ENCODE data around the gene ATRN. TPM values are rescaled to one million over a fixed set of nuclear protein-coding genes. Genes with fewer than 3 reads are reported as not detected.

The ATRN gene
- total and polyA plus RNA-seq, 4 donors = 4.0 to 33.4 (median 16.4) TPM

DNA sequence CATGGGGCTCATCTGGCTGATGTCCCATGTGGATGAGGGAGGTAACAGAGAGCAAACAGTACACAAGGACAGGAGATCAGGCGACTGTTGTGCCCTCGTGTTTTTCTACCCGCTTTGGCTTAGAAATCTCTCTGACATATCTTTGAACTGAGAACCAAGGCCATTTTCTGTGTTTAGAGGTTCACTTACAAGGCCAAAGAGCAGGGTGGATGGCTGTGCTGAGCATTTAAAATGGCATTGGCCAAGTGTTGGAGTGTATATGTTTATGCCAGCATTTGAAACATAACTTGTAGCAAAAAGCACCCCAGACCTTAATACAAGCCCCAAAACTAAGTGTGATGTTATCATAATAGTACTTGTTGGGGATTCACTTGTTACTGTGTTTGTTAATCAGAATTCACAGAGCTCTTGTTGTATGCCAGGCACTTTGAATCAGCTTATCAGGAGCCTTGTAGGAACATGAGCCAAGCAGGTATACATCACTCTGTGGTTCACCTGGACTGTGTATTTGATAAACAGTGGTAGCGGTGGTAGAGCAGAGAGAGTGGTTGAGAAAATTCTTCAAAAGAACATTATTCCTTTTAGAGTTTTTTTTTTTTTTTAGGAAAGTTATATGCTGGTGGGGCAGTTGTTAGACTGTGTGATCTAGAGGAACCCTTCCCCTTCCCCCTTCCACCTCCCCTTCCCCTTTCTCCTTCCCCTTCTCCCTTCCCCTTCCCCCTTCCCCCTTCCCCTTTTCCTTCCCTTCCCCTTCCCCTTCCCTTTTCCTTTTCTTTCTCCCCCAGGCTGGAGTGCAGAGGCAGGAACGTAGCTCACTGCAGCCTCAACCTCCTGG, 71.3 kb downstream of the ATRN start:
- H3K4me1 ChIP-seq (ENCODE audit: control insufficient read depth in 1 of 2, insufficient read depth in 2 of 2, low read length in 2 of 2) = peaks cover 0 to 3% of the 10 kb centered on the region in 2 donors
- DNase-seq = no peak
- H3K36me3 ChIP-seq (ENCODE audit: control insufficient read depth in 1 of 2, insufficient read depth in 2 of 2, low read length in 1 of 2) = peaks cover 0 to 3% of the 10 kb centered on the region in 2 donors
- 88 to 89% methylated on average over 5 of the region's 5 CpGs for WGBS, 2 donors
- H3K27ac ChIP-seq (ENCODE audit: low read depth in 1 of 2, low read length in 2 of 2) = no peak overlapping the region
- no peak overlapping the region for H3K4me3 ChIP-seq (ENCODE audit: low read length in 2 of 2)
- H3K9me3 ChIP-seq (ENCODE audit: control insufficient read depth, low read length) = no peaks in the 10 kb centered on the region
- H3K27me3 ChIP-seq (ENCODE audit: control insufficient read depth in 1 of 2, insufficient read depth in 2 of 2, low read length in 1 of 2) = no peaks in the 10 kb centered on the region
- ATAC-seq (ENCODE audit: low FRiP score) = no peak
- intact Hi-C loops (cut with DNase I) = no loop called here

- Histone ChIP-seq H3K27ac (ENCODE audit: low read depth in 1 of 2, low read length in 2 of 2) (no peak overlapping the region), H3K27me3 (ENCODE audit: control insufficient read depth in 1 of 2, insufficient read depth in 2 of 2, low read length in 1 of 2) (no peaks in the 10 kb centered on the region), H3K9me3 (ENCODE audit: control insufficient read depth, low read length) (no peaks in the 10 kb centered on the region), H3K36me3 (ENCODE audit: control insufficient read depth in 1 of 2, insufficient read depth in 2 of 2, low read length in 1 of 2) (no peaks in the 10 kb centered on the region), H3K4me1 (ENCODE audit: control insufficient read depth in 1 of 2, insufficient read depth in 2 of 2, low read length in 2 of 2) (peaks cover 0 to 3% of the 10 kb centered on the region in 2 donors), H3K4me3 (ENCODE audit: low read length in 2 of 2) (no peak overlapping the region)
- WGBS, 2 donors = 95% methylated on average over 6 of the region's 6 CpGs
- intact Hi-C loops (cut with DNase I) = no loop called here
- ATAC-seq (ENCODE audit: low FRiP score) = no peak
- no peak for DNase-seq
Measured at GRCh38 chr20:3543901-3544507, 73.2 kb downstream of the ATRN start.

DNA sequence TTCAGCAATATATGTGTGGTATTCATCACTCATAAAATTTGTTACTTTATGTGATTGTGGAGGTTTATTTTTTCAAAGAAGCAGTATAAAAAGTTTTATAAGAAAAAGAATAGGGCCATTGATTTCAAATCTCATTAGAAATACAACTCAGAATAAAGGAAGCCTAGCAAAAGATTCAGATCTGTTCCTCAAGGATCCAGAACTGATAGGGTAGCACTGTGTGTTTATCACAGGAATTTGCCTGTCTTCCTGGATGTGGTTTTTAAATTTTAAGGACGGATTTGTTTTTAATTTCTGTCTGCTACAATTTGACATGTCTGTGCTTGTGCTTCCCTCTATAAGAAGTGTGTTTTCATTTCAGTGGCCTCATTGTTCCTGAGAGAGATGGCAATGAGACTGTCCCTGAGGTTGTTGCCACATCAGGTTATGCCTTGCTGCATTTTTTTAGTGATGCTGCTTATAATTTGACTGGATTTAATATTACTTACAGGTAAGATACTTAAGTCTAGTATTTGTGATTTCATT, 74.6 kb downstream of the ATRN start:
- ATAC-seq (ENCODE audit: low FRiP score) = no peak
- intact Hi-C loops (cut with DNase I) = no loop called here
- H3K27me3 ChIP-seq (ENCODE audit: control insufficient read depth in 1 of 2, insufficient read depth in 2 of 2, low read length in 1 of 2) = no peaks in the 10 kb centered on the region
- no peaks in the 10 kb centered on the region for H3K9me3 ChIP-seq (ENCODE audit: control insufficient read depth, low read length)
- no peaks in the 10 kb centered on the region for H3K4me1 ChIP-seq (ENCODE audit: control insufficient read depth in 1 of 2, insufficient read depth in 2 of 2, low read length in 2 of 2)
- no peaks in the 10 kb centered on the region for H3K36me3 ChIP-seq (ENCODE audit: control insufficient read depth in 1 of 2, insufficient read depth in 2 of 2, low read length in 1 of 2)
- no peak for DNase-seq
- no peak overlapping the region for H3K27ac ChIP-seq (ENCODE audit: low read depth in 1 of 2, low read length in 2 of 2)
- WGBS, 2 donors = 70 to 79% methylated on average over 1 of the region's 1 CpG
- no peak overlapping the region for H3K4me3 ChIP-seq (ENCODE audit: low read length in 2 of 2)

GRCh38 chr20:3547906-3548305, 77.1 kb downstream of the ATRN start:
- Histone ChIP-seq H3K36me3 (ENCODE audit: control insufficient read depth in 1 of 2, insufficient read depth in 2 of 2, low read length in 1 of 2) (peaks cover 0 to 2% of the 10 kb centered on the region in 2 donors), H3K4me3 (ENCODE audit: low read length in 2 of 2) (no peak overlapping the region), H3K4me1 (ENCODE audit: control insufficient read depth in 1 of 2, insufficient read depth in 2 of 2, low read length in 2 of 2) (no peaks in the 10 kb centered on the region), H3K27me3 (ENCODE audit: control insufficient read depth in 1 of 2, insufficient read depth in 2 of 2, low read length in 1 of 2) (no peaks in the 10 kb centered on the region), H3K9me3 (ENCODE audit: control insufficient read depth, low read length) (no peaks in the 10 kb centered on the region), H3K27ac (ENCODE audit: low read depth in 1 of 2, low read length in 2 of 2) (no peak overlapping the region)
- DNase-seq (no peak), ATAC-seq (ENCODE audit: low FRiP score) (no peak)
- intact Hi-C loops (cut with DNase I) = no loop called here
- WGBS, 2 donors = 21 to 52% methylated on average over 1 of the region's 1 CpG

GRCh38 chr20:3550837-3551236, 80.0 kb downstream of the ATRN start:
- no peaks in the 10 kb centered on the region for H3K4me1 ChIP-seq (ENCODE audit: control insufficient read depth in 1 of 2, insufficient read depth in 2 of 2, low read length in 2 of 2)
- peaks cover 0 to 3% of the 10 kb centered on the region in 2 donors for H3K36me3 ChIP-seq (ENCODE audit: control insufficient read depth in 1 of 2, insufficient read depth in 2 of 2, low read length in 1 of 2)
- DNase-seq (no peak), ATAC-seq (ENCODE audit: low FRiP score) (no peak)
- intact Hi-C loops (cut with DNase I) = no loop called here
- H3K4me3 ChIP-seq (ENCODE audit: low read length in 2 of 2) = no peak overlapping the region
- H3K9me3 ChIP-seq (ENCODE audit: control insufficient read depth, low read length) = no peaks in the 10 kb centered on the region
- 43 to 49% methylated on average over 1 of the region's 1 CpG for WGBS, 2 donors
- no peaks in the 10 kb centered on the region for H3K27me3 ChIP-seq (ENCODE audit: control insufficient read depth in 1 of 2, insufficient read depth in 2 of 2, low read length in 1 of 2)
- H3K27ac ChIP-seq (ENCODE audit: low read depth in 1 of 2, low read length in 2 of 2) = no peak overlapping the region

GRCh38 chr20:3551681-3552434, 81.0 kb downstream of the ATRN start:
- peaks cover 0 to 3% of the 10 kb centered on the region in 2 donors for H3K36me3 ChIP-seq (ENCODE audit: control insufficient read depth in 1 of 2, insufficient read depth in 2 of 2, low read length in 1 of 2)
- no peak overlapping the region for H3K27ac ChIP-seq (ENCODE audit: low read depth in 1 of 2, low read length in 2 of 2)
- intact Hi-C loops (cut with DNase I) = no loop called here
- no peaks in the 10 kb centered on the region for H3K9me3 ChIP-seq (ENCODE audit: control insufficient read depth, low read length)
- ATAC-seq (ENCODE audit: low FRiP score) (no peak), DNase-seq (no peak)
- H3K27me3 ChIP-seq (ENCODE audit: control insufficient read depth in 1 of 2, insufficient read depth in 2 of 2, low read length in 1 of 2) = no peaks in the 10 kb centered on the region
- H3K4me1 ChIP-seq (ENCODE audit: control insufficient read depth in 1 of 2, insufficient read depth in 2 of 2, low read length in 2 of 2) = no peaks in the 10 kb centered on the region
- no peak overlapping the region for H3K4me3 ChIP-seq (ENCODE audit: low read length in 2 of 2)

GRCh38 chr20:3553663-3554062, 82.8 kb downstream of the ATRN start:
- Histone ChIP-seq H3K27me3 (ENCODE audit: control insufficient read depth in 1 of 2, insufficient read depth in 2 of 2, low read length in 1 of 2) (no peaks in the 10 kb centered on the region), H3K36me3 (ENCODE audit: control insufficient read depth in 1 of 2, insufficient read depth in 2 of 2, low read length in 1 of 2) (peaks cover 0 to 3% of the 10 kb centered on the region in 2 donors), H3K27ac (ENCODE audit: low read depth in 1 of 2, low read length in 2 of 2) (no peak overlapping the region), H3K4me3 (ENCODE audit: low read length in 2 of 2) (no peak overlapping the region), H3K4me1 (ENCODE audit: control insufficient read depth in 1 of 2, insufficient read depth in 2 of 2, low read length in 2 of 2) (no peaks in the 10 kb centered on the region), H3K9me3 (ENCODE audit: control insufficient read depth, low read length) (no peaks in the 10 kb centered on the region)
- ATAC-seq (ENCODE audit: low FRiP score) = no peak
- DNase-seq = no peak
- intact Hi-C loops (cut with DNase I) = no loop called here
- 56 to 69% methylated on average over 3 of the region's 3 CpGs for WGBS, 2 donors

- no peak overlapping the region for H3K4me3 ChIP-seq (ENCODE audit: low read length in 2 of 2)
- intact Hi-C loops (cut with DNase I) = no loop called here
- ATAC-seq (ENCODE audit: low FRiP score) = no peak
Measured at GRCh38 chr20:3557237-3557785, 86.5 kb downstream of the ATRN start.

More at GRCh38 chr20:3557237-3557785, 86.5 kb downstream of the ATRN start:
- no peaks in the 10 kb centered on the region for H3K9me3 ChIP-seq (ENCODE audit: control insufficient read depth, low read length)
- 43 to 47% methylated on average over 3 of the region's 3 CpGs for WGBS, 2 donors
- H3K4me1 ChIP-seq (ENCODE audit: control insufficient read depth in 1 of 2, insufficient read depth in 2 of 2, low read length in 2 of 2) = no peaks in the 10 kb centered on the region
- DNase-seq = no peak
- peaks cover 0 to 3% of the 10 kb centered on the region in 2 donors for H3K36me3 ChIP-seq (ENCODE audit: control insufficient read depth in 1 of 2, insufficient read depth in 2 of 2, low read length in 1 of 2)
- H3K27ac ChIP-seq (ENCODE audit: low read depth in 1 of 2, low read length in 2 of 2) = no peak overlapping the region
- H3K27me3 ChIP-seq (ENCODE audit: control insufficient read depth in 1 of 2, insufficient read depth in 2 of 2, low read length in 1 of 2) = no peaks in the 10 kb centered on the region

All from aorta (tissue), 5 donors.